GM19468 (cell line): ENCODE data around the gene TAAR1.
A peak's percentile ranks its signal among the peaks of the same experiment; 100 is the strongest.
"Not testable (repeated sequence)": the region's sequence is repeated elsewhere in the genome, so short reads cannot be mapped to it uniquely, and the experiment has no call there.

ENCODE experiments used
- ATAC-seq: cut with Tn5 transposase; IDR thresholded peaks from one replicate; pipeline ENCODE4 v1.9.1; 2021; ENCODE audit warnings: mild to moderate bottlenecking, moderate library complexity, moderate number of reproducible peaks; ENCODE audit not compliant: unreplicated experiment; ENCODE audit errors: extremely low read depth

Gene TAAR1

GRCh38 chr6:132664309-132665034, 5.5 kb upstream of the TAAR1 start:
- no peak for ATAC-seq

- ATAC-seq, result no peak
Measured at GRCh38 chr6:132663661-132664060, 4.7 kb upstream of the TAAR1 start.

- no peak for ATAC-seq
Measured at GRCh38 chr6:132661906-132662305, 2.9 kb upstream of the TAAR1 start.

- peak; percentile 29 for ATAC-seq
Measured at GRCh38 chr6:132651062-132651461, 7.9 kb downstream of the TAAR1 start.

GRCh38 chr6:132650429-132650828, 8.6 kb downstream of the TAAR1 start:
- no peak for ATAC-seq

GRCh38 chr6:132648828-132649227, 10.2 kb downstream of the TAAR1 start:
- no peak for ATAC-seq

GRCh38 chr6:132648356-132648755, 10.6 kb downstream of the TAAR1 start:
- ATAC-seq, result peak; percentile 32

- ATAC-seq, result no peak
Measured at GRCh38 chr6:132643547-132643946, 15.4 kb downstream of the TAAR1 start.

- not testable (repeated sequence) for ATAC-seq
Measured at GRCh38 chr6:132637135-132637534, 21.8 kb downstream of the TAAR1 start.

GRCh38 chr6:132635906-132636305, 23.1 kb downstream of the TAAR1 start:
- not testable (repeated sequence) for ATAC-seq

- ATAC-seq, result not testable (repeated sequence)
Measured at GRCh38 chr6:132635288-132635687, 23.7 kb downstream of the TAAR1 start.

GRCh38 chr6:132634796-132635195, 24.2 kb downstream of the TAAR1 start:
- ATAC-seq, result no peak

- ATAC-seq, result no peak
Measured at GRCh38 chr6:132633362-132633761, 25.6 kb downstream of the TAAR1 start.

- no peak for ATAC-seq
Measured at GRCh38 chr6:132624175-132624574, 34.8 kb downstream of the TAAR1 start, which contains the start of gene TAAR2. TSS of gene TAAR2 (minus strand) at chr6:132624275. CDS start at chr6:132624275, 0 bp downstream.

GRCh38 chr6:132623106-132623845, 35.7 kb downstream of the TAAR1 start:
- no peak for ATAC-seq

- ATAC-seq, result no peak
Measured at GRCh38 chr6:132616677-132617076, 42.3 kb downstream of the TAAR1 start.

GRCh38 chr6:132614554-132614953, 44.4 kb downstream of the TAAR1 start:
- ATAC-seq, result no peak

- no peak for ATAC-seq
Measured at GRCh38 chr6:132612449-132613108, 46.4 kb downstream of the TAAR1 start.

GRCh38 chr6:132611616-132612015, 47.4 kb downstream of the TAAR1 start:
- no peak for ATAC-seq

- ATAC-seq, result peak; percentile 40
Measured at GRCh38 chr6:132607544-132608233, 51.3 kb downstream of the TAAR1 start.
